HepG2 (cell line): ENCODE results near the gene COMMD4. TPM values are rescaled to one million over a fixed set of nuclear protein-coding genes. Genes with fewer than 3 reads are reported as not detected.

Source experiments
- CEBPB ChIP-seq: IDR thresholded peaks from 2 replicates; pipeline ENCODE4 v1.6.1; 2011; ENCODE audit warnings: low read depth, low read length, improper control_type of control experiment, borderline replicate concordance
- ELF3 ChIP-seq: IDR thresholded peaks from 2 replicates; pipeline ENCODE4 v1.6.1; 2016; ENCODE audit warnings: missing genetic modification reagents, missing compliant biosample characterization
- FOXK1 ChIP-seq: sonication (generic); formaldehyde crosslinking; IDR thresholded peaks from 2 replicates; pipeline ENCODE4 v1.4.0; 2020; ENCODE audit warnings: low read depth, missing genetic modification reagents, borderline replicate concordance
- GTF2F1 ChIP-seq: fragments of 150-350 bp; IDR thresholded peaks from 2 replicates; pipeline ENCODE4 v1.6.1; 2014; ENCODE audit warnings: low read length
- NFATC3 ChIP-seq: sonication (generic); formaldehyde crosslinking; IDR thresholded peaks from 2 replicates; pipeline ENCODE4 v1.5.1; 2020; ENCODE audit warnings: mild to moderate bottlenecking, missing genetic modification reagents
- PRMT3 ChIP-seq: sonication (generic); formaldehyde crosslinking; IDR thresholded peaks from 2 replicates; pipeline ENCODE4 v1.8.1; 2022; ENCODE audit warnings: low read depth, mild to moderate bottlenecking, moderate library complexity, missing genetic modification reagents, borderline replicate concordance
- TBX3 ChIP-seq: fragments of 450-650 bp; IDR thresholded peaks from 2 replicates; pipeline ENCODE4 v1.6.1; 2017; ENCODE audit warnings: antibody characterized with exemption, mild to moderate bottlenecking, inconsistent platforms, borderline replicate concordance
- ZBTB7A ChIP-seq: sonication (generic); formaldehyde crosslinking; IDR thresholded peaks from 2 replicates; pipeline ENCODE4 v1.8.0; 2022; ENCODE audit warnings: mild to moderate bottlenecking, missing genetic modification reagents
- ZNF235 ChIP-seq: sonication (generic); formaldehyde crosslinking; IDR thresholded peaks from 2 replicates; pipeline ENCODE4 v1.8.1; 2023; ENCODE audit warnings: mild to moderate bottlenecking, missing genetic modification reagents, borderline replicate concordance
- ZNF761 ChIP-seq: sonication (generic); formaldehyde crosslinking; conservative IDR thresholded peaks from 2 replicates; pipeline ENCODE4 v1.4.0; 2020; ENCODE audit warnings: mild to moderate bottlenecking, missing genetic modification reagents
- ZNF777 ChIP-seq: sonication (generic); formaldehyde crosslinking; IDR thresholded peaks from 2 replicates; pipeline ENCODE4 v1.4.0; 2020; ENCODE audit warnings: missing genetic modification reagents
- ZNF782 ChIP-seq: sonication (generic); formaldehyde crosslinking; IDR thresholded peaks from 2 replicates; pipeline ENCODE4 v1.4.0; 2020; ENCODE audit warnings: missing genetic modification reagents, mild to moderate bottlenecking, borderline replicate concordance
- polyA plus RNA-seq, 8 experiments: library from polyadenylated mRNA; depleted of rRNA in 3 of 8; stranded (reverse) in 7 of 8; unstranded in 1 of 8; fragments of >200 nt; fragmentation: Illumina TruSeq in 4 of 8; extraction: Trizol in 4 of 8; gene quantifications; 2 replicates each; pipeline versions ENCODE4 v1.2.1 to v1.2.3, GENCODE V29; 2011 to 2016; ENCODE audit warnings: low read depth in 4 of 8, missing spikeins in 1 of 8, mixed read lengths in 1 of 8; ENCODE audit not compliant: insufficient read depth in 1 of 8
- total RNA-seq, 5 experiments: library from RNA; depleted of rRNA; stranded (reverse); fragments of >200 nt; fragmentation: Illumina TruSeq; extraction: Trizol; gene quantifications; 2 replicates each; pipeline ENCODE4 v1.2.3, GENCODE V29; 2016; ENCODE audit warnings: low read depth in 1 of 5
- TF ChIP-seq, protein P1 (sequence below): sonication (generic); formaldehyde crosslinking; IDR thresholded peaks from 2 replicates; pipeline ENCODE4 v1.8.0; 2022; ENCODE audit warnings: mild to moderate bottlenecking, missing genetic modification reagents; ENCODE audit not compliant: insufficient replicate concordance
- TF ChIP-seq, protein P2 (sequence below): sonication (generic); formaldehyde crosslinking; IDR thresholded peaks from 2 replicates; pipeline ENCODE4 v1.5.1; 2020; ENCODE audit warnings: mild to moderate bottlenecking, missing genetic modification reagents, moderate library complexity
- TF ChIP-seq, protein P3 (sequence below): sonication (generic); formaldehyde crosslinking; IDR thresholded peaks from 2 replicates; pipeline ENCODE4 v1.4.0; 2020; ENCODE audit warnings: missing genetic modification reagents
- TF ChIP-seq, protein P4 (sequence below), 2 experiments: sonication (generic) in 1 of 2; formaldehyde crosslinking in 1 of 2; IDR thresholded peaks; 2 replicates each; pipeline versions ENCODE4 v1.4.0 to v1.6.1; 2016 to 2020; ENCODE audit warnings: borderline replicate concordance in 1 of 2, low read depth in 1 of 2, mild to moderate bottlenecking in 1 of 2, missing genetic modification reagents in 1 of 2
- TF ChIP-seq, protein P5 (sequence below): fragments of 450-650 bp; IDR thresholded peaks from 2 replicates; pipeline ENCODE4 v1.6.1; 2016
- TF ChIP-seq, protein P6 (sequence below): sonication (generic); formaldehyde crosslinking; IDR thresholded peaks from 2 replicates; pipeline ENCODE4 v1.9.0; 2021; ENCODE audit warnings: missing genetic modification reagents, borderline replicate concordance

COMMD4 gene
- total and polyA plus RNA-seq, 2 of the 13 experiments (the other 11 are each of a cell fraction or from before 2014, with no cell fraction given) = 45.8 to 89.9 TPM

DNA sequence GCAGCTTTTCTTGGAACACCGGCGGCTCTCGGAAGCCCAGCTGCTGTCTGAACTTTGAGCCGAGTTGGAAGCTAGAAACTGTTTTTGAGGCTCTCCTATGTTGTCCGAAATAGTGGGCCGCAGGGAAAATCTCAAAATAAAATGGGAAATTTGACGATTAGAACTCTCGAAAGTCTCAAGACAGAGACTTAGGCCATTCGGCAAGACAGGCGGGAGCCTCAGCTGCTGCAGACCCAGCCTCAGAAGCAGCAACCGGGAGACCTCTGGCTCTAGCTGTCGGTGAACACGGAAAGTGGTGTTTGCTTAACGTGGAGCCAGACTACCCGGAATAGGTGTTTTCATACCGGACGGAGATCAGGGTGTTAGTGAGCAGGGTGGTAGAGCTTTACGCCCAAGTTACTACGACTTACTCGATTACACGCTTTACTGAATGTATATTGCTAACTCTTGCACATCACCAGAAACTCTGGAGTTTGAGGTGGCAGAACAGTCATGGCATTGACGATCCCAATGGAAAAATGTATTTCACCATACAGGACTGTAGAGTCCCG is 32.9 kb downstream of the COMMD4 start (continued):
- TF ChIP-seq, protein P1, sequence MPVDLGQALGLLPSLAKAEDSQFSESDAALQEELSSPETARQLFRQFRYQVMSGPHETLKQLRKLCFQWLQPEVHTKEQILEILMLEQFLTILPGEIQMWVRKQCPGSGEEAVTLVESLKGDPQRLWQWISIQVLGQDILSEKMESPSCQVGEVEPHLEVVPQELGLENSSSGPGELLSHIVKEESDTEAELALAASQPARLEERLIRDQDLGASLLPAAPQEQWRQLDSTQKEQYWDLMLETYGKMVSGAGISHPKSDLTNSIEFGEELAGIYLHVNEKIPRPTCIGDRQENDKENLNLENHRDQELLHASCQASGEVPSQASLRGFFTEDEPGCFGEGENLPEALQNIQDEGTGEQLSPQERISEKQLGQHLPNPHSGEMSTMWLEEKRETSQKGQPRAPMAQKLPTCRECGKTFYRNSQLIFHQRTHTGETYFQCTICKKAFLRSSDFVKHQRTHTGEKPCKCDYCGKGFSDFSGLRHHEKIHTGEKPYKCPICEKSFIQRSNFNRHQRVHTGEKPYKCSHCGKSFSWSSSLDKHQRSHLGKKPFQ = no peak
- TF ChIP-seq, protein P2, sequence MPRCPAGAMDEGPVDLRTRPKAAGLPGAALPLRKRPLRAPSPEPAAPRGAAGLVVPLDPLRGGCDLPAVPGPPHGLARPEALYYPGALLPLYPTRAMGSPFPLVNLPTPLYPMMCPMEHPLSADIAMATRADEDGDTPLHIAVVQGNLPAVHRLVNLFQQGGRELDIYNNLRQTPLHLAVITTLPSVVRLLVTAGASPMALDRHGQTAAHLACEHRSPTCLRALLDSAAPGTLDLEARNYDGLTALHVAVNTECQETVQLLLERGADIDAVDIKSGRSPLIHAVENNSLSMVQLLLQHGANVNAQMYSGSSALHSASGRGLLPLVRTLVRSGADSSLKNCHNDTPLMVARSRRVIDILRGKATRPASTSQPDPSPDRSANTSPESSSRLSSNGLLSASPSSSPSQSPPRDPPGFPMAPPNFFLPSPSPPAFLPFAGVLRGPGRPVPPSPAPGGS (CRISPR knock-in tag) = no peak
- TF ChIP-seq ZNF782 (CRISPR knock-in tag) (no peak), ZNF235 (CRISPR knock-in tag) (no peak), ZNF761 (CRISPR knock-in tag) (no peak), ZBTB7A (CRISPR knock-in tag) (no peak), NFATC3 (CRISPR knock-in tag) (no peak), ZNF777 (CRISPR knock-in tag) (no peak; the same call in 1 of the 2 replicates), FOXK1 (no peak), PRMT3 (CRISPR knock-in tag) (no peak), GTF2F1 (no peak), ELF3 (CRISPR knock-in tag) (no peak; the same call in 1 of the 2 replicates), TBX3 (no peak), CEBPB (no peak)
- TF ChIP-seq, protein P3, sequence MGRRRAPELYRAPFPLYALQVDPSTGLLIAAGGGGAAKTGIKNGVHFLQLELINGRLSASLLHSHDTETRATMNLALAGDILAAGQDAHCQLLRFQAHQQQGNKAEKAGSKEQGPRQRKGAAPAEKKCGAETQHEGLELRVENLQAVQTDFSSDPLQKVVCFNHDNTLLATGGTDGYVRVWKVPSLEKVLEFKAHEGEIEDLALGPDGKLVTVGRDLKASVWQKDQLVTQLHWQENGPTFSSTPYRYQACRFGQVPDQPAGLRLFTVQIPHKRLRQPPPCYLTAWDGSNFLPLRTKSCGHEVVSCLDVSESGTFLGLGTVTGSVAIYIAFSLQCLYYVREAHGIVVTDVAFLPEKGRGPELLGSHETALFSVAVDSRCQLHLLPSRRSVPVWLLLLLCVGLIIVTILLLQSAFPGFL (CRISPR knock-in tag) = no peak
- TF ChIP-seq, protein P4, sequence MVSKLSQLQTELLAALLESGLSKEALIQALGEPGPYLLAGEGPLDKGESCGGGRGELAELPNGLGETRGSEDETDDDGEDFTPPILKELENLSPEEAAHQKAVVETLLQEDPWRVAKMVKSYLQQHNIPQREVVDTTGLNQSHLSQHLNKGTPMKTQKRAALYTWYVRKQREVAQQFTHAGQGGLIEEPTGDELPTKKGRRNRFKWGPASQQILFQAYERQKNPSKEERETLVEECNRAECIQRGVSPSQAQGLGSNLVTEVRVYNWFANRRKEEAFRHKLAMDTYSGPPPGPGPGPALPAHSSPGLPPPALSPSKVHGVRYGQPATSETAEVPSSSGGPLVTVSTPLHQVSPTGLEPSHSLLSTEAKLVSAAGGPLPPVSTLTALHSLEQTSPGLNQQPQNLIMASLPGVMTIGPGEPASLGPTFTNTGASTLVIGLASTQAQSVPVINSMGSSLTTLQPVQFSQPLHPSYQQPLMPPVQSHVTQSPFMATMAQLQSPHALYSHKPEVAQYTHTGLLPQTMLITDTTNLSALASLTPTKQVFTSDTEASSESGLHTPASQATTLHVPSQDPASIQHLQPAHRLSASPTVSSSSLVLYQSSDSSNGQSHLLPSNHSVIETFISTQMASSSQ (IDR thresholded peaks at IDR 0.05; ENCODE audit: low read depth) = peak; percentile 44; the same call in 1 of the 2 replicates
- TF ChIP-seq, protein P4 (CRISPR knock-in tag; IDR thresholded peaks at IDR 0.05; ENCODE audit: borderline replicate concordance) = no peak
- TF ChIP-seq, protein P5, sequence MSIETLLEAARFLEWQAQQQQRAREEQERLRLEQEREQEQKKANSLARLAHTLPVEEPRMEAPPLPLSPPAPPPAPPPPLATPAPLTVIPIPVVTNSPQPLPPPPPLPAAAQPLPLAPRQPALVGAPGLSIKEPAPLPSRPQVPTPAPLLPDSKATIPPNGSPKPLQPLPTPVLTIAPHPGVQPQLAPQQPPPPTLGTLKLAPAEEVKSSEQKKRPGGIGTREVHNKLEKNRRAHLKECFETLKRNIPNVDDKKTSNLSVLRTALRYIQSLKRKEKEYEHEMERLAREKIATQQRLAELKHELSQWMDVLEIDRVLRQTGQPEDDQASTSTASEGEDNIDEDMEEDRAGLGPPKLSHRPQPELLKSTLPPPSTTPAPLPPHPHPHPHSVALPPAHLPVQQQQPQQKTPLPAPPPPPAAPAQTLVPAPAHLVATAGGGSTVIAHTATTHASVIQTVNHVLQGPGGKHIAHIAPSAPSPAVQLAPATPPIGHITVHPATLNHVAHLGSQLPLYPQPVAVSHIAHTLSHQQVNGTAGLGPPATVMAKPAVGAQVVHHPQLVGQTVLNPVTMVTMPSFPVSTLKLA = no peak
- TF ChIP-seq, protein P6, sequence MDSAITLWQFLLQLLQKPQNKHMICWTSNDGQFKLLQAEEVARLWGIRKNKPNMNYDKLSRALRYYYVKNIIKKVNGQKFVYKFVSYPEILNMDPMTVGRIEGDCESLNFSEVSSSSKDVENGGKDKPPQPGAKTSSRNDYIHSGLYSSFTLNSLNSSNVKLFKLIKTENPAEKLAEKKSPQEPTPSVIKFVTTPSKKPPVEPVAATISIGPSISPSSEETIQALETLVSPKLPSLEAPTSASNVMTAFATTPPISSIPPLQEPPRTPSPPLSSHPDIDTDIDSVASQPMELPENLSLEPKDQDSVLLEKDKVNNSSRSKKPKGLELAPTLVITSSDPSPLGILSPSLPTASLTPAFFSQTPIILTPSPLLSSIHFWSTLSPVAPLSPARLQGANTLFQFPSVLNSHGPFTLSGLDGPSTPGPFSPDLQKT = no peak
